Small intestine (tissue), 7 donors: ENCODE results near the gene SYNPO. TPM values are rescaled to one million over a fixed set of nuclear protein-coding genes. Genes with fewer than 3 reads are reported as not detected.

Experiments used
- DNase-seq, 2 donors: peaks; one replicate each; pipeline versions ENCODE4 v3.0.0 to v3.0.0-alpha.2; 2013
- FAIRE-seq: peaks from 2 replicates; lab custom pipeline; 2012; peaks lifted over from hg19 to GRCh38; lab: Jason Lieb, UNC
- H3K27ac ChIP-seq, 3 donors: one replicate each; pipeline ENCODE4 v1.5.1; 2013; ENCODE audit warnings: low read length in 2 of 3, mild to moderate bottlenecking in 2 of 3, control low read depth in 1 of 3, inconsistent platforms in 1 of 3, low read depth in 1 of 3, moderate library complexity in 1 of 3
- H3K27me3 ChIP-seq, 3 donors: one replicate each; pipeline ENCODE4 v1.6.1; 2013; ENCODE audit warnings: low read length in 3 of 3, inconsistent platforms in 1 of 3; ENCODE audit not compliant: control insufficient read depth in 3 of 3, insufficient read depth in 3 of 3
- H3K36me3 ChIP-seq, 3 donors: one replicate each; pipeline ENCODE4 v1.6.1; 2013; ENCODE audit warnings: low read length in 3 of 3, inconsistent platforms in 1 of 3, low read depth in 1 of 3, mild to moderate bottlenecking in 1 of 3, moderate library complexity in 1 of 3; ENCODE audit not compliant: control insufficient read depth in 3 of 3, insufficient read depth in 2 of 3
- H3K4me1 ChIP-seq, 3 donors: one replicate each; pipeline ENCODE4 v1.6.1; 2013; ENCODE audit warnings: low read length in 2 of 3, inconsistent platforms in 1 of 3, low read depth in 1 of 3, mild to moderate bottlenecking in 1 of 3, moderate library complexity in 1 of 3; ENCODE audit not compliant: control insufficient read depth in 3 of 3, insufficient read depth in 2 of 3
- H3K4me3 ChIP-seq, 3 donors: one replicate each; pipeline ENCODE4 v1.5.1; 2013; ENCODE audit warnings: low read length in 3 of 3, control low read depth in 1 of 3, inconsistent platforms in 1 of 3, low read depth in 1 of 3, mild to moderate bottlenecking in 1 of 3, moderate library complexity in 1 of 3
- H3K9me3 ChIP-seq, 2 donors: one replicate each; pipeline ENCODE4 v1.6.1; 2013; ENCODE audit warnings: low read depth in 1 of 2, low read length in 1 of 2; ENCODE audit not compliant: control insufficient read depth in 2 of 2, insufficient read depth in 1 of 2
- WGBS, 3 donors: extraction: QIAGEN DNeasy Blood & Tissue Kit; methylation state at CpG; one replicate each; pipeline ENCODE4 v1.1.7; 2013; 5-methylcytosine and 5-hydroxymethylcytosine counted together
- polyA plus RNA-seq, 4 donors: library from polyadenylated mRNA; stranded (reverse) in 3 of 4; unstranded in 1 of 4; fragments of 200-250 nt in 3 of 4; fragments of 120-200 nt in 1 of 4; gene quantifications; one replicate each; pipeline versions ENCODE4 v1.2.1 to v1.2.3, GENCODE V29; 2013
- donor health status: healthy with polysubstance abuse.
- donor health status: control.
- donor health status: control.
- donor health status: Bipolar disorder and iron deficiency.
- donor health status: healthy.

The SYNPO gene
- polyA plus RNA-seq, 4 donors: 23.2 to 44.0 (median 30.3) TPM

DNA sequence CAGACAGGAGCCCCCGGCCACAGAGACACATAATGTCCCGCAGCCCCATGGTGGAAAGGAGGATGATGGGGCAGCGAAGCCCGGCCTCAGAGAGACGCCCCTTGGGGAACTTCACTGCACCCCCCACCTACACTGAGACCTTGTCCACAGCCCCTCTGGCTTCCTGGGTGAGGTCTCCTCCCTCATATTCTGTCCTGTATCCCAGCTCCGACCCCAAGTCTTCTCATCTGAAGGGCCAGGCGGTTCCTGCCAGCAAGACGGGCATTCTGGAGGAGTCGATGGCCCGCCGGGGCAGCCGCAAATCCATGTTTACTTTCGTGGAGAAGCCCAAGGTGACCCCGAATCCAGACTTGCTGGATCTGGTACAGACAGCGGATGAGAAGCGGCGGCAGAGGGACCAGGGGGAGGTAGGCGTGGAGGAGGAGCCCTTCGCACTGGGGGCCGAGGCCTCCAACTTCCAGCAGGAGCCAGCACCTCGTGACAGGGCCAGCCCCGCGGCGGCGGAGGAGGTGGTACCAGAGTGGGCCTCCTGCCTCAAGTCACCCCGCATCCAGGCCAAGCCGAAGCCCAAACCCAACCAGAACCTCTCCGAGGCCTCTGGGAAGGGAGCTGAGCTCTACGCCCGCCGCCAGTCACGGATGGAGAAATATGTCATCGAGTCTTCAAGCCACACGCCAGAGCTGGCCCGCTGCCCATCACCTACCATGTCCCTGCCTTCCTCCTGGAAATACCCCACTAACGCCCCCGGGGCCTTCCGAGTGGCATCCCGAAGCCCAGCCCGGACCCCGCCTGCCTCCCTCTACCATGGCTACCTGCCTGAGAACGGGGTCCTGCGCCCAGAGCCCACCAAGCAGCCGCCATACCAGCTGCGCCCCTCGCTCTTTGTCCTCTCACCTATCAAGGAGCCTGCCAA lies 8.9 kb downstream of the SYNPO start:
- Histone ChIP-seq H3K4me1 (peaks cover 0 to 11% (median 0%) of the 10 kb centered on the region in 3 donors), H3K27ac (no peak overlapping the region), H3K4me3 (no peak overlapping the region), H3K27me3 (no peaks in the 10 kb centered on the region), H3K9me3 (no peaks in the 10 kb centered on the region), H3K36me3 (peaks cover 0 to 77% (median 5%) of the 10 kb centered on the region in 3 donors)
- no peak for FAIRE-seq
- WGBS, 3 donors: 91 to 94% (median 93%) methylated on average over 44 to 46 of the region's 46 CpGs
- DNase-seq: no peak

DNA sequence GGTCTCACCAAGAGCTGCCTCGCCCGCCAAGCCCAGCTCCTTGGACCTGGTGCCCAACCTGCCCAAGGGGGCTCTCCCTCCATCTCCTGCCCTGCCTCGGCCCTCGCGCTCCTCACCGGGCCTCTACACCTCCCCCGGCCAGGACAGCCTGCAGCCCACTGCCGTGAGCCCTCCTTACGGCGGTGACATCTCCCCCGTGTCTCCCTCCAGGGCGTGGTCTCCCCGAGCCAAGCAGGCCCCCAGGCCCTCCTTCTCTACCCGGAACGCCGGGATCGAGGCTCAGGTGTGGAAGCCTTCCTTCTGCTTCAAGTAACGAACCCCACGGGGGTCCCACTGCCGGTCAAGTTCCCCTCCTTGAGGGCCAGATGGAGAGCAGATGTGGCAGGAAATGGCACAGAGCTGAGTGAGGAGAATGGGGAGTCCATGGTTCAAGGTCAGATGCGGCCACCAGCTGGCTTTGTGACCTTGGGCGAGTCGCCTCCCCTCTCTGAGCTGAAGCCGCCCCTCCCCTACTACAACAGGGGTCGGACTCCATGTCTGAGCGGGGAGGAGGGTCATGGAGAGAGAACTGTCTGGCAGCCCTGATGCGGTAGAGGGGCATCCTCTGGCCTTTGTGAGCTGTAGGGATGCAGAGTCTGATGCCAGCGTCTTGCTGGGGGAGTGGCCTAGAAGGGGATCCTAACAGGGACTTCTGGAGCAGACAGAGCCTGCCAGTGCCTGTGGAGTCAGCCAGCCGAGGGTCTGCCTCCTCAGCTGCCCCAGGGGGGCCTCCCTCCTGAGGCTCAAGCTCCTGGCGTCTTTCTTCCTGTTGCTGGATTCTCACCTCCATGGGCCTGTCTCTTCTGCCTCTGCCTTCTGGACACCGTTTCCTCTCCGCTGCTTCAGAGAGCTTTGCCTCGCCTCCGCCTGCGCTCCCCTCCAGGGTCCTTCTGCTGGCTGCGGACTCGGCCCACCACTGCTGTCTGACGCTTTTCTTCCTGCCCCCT lies 9.9 kb downstream of the SYNPO start:
- FAIRE-seq (no peak), DNase-seq (no peak)
- 85 to 87% (median 85%) methylated on average over 37 to 38 of the region's 38 CpGs for WGBS, 3 donors
- Histone ChIP-seq H3K9me3 (no peaks in the 10 kb centered on the region), H3K4me1 (peaks cover 0 to 2% (median 0%) of the 10 kb centered on the region in 3 donors), H3K27me3 (no peaks in the 10 kb centered on the region), H3K27ac (no peak overlapping the region), H3K36me3 (peaks cover 0 to 72% (median 5%) of the 10 kb centered on the region in 3 donors), H3K4me3 (no peak overlapping the region)

DNA sequence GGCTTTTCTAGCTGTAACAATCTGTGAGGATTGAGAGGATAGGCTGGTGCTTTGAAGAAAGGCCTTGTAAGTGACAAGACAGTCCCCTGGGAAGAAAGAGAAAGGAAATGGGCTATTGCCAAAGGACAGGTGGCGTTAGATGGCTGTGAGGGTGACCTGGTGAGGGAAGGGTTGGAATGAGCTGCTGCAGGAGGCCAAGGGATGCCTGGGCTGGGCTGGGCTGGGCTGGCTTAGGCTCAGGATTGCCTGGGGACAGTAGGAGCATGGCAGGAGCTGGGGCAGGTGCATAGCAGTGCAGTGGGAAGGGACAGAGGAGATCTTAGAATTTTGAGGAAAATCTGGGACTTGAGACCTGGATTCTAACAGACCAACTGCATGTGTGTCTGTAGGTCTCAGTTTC lies 10.9 kb downstream of the SYNPO start:
- Histone ChIP-seq H3K27me3 (no peaks in the 10 kb centered on the region), H3K9me3 (no peaks in the 10 kb centered on the region), H3K4me1 (peaks cover 0 to 3% (median 0%) of the 10 kb centered on the region in 3 donors), H3K4me3 (no peak overlapping the region), H3K27ac (no peak overlapping the region), H3K36me3 (peaks cover 0 to 71% (median 5%) of the 10 kb centered on the region in 3 donors)
- no peak for DNase-seq
- 20 to 64% (median 60%) methylated on average over 1 of the region's 1 CpG for WGBS, 3 donors
- no peak for FAIRE-seq

DNA sequence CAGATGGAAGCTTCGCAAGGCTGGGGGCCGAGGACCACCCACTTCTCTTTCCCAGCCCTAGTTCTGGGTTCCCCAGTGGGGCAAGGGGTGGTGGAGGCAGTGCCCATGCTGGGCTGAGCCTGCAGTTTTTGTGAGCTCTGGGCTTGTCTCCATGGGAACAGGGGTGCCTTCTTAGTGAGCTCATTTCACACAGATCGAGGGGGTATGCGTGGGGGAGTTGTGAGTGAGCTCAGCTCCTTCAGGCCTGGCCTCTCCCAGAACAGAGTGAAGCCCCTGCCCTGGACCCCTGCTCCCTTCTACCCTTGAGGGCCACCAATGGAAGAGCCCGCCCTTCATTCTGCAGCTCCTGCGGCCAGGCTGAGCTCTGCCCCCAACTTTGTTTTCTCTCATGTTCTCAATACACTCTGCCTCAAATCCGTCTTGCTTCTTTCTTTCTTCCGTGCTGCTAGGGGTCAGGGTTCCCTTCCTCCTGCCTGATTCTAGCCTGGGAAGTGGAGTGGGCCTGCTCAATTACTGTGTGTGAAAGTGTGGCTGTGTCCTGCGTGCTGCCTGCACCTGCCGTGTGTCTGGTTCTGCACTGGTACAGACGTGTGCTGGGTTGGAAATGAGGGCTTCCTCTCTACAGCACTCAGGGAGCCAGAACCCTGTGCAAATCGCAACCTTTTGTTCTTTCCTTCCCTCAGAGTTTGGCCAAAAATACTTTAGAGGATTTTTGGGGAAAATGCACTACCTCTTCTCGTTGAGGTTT lies 11.6 kb downstream of the SYNPO start:
- Histone ChIP-seq H3K27me3 (no peaks in the 10 kb centered on the region), H3K36me3 (peaks cover 0 to 71% (median 5%) of the 10 kb centered on the region in 3 donors), H3K4me3 (no peak overlapping the region), H3K27ac (no peak overlapping the region), H3K4me1 (peaks cover 0 to 6% (median 0%) of the 10 kb centered on the region in 3 donors), H3K9me3 (no peaks in the 10 kb centered on the region)
- DNase-seq (no peak), FAIRE-seq (no peak)
- WGBS, 3 donors: 70 to 86% (median 81%) methylated on average over 12 to 13 of the region's 13 CpGs

DNA sequence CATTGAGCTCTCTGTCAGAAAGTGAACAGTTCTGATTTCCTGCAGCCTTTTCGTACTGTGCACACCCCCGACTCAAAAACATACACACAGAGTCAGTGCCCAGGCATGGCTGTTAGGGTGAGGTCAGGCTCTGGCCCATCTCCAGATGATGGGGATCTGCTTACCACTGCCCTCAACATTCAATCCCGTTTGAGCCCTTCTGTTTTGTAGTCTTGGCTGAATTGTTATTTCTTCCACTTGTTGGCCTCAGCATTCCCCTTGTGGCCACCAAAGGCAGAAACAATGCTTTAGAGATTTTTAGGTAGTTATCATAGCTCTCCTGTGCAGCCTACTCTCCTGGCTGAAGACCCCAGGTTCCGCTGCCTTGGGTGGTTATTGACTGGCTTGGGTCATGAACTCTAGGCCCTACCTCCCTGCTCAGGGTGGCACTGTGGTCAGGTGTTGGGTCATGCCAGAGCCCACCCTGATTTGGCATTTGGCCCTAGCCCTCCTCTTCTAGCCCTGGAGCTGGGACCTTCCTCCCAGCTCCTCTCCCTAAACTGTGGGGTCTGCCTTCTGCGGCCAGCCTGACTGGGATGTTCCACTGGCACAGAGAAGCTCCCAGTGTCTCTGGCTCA lies 12.8 kb downstream of the SYNPO start:
- FAIRE-seq: no peak
- Histone ChIP-seq H3K36me3 (peaks cover 0 to 65% (median 5%) of the 10 kb centered on the region in 3 donors), H3K4me1 (peaks cover 0 to 9% (median 0%) of the 10 kb centered on the region in 3 donors), H3K9me3 (no peaks in the 10 kb centered on the region), H3K27ac (peak overlapping the region in 2 of 3 donors; percentile 6 to 15), H3K27me3 (no peaks in the 10 kb centered on the region), H3K4me3 (no peak overlapping the region)
- WGBS, 3 donors: 69 to 75% (median 74%) methylated on average over 5 of the region's 5 CpGs
- no peak for DNase-seq

DNA sequence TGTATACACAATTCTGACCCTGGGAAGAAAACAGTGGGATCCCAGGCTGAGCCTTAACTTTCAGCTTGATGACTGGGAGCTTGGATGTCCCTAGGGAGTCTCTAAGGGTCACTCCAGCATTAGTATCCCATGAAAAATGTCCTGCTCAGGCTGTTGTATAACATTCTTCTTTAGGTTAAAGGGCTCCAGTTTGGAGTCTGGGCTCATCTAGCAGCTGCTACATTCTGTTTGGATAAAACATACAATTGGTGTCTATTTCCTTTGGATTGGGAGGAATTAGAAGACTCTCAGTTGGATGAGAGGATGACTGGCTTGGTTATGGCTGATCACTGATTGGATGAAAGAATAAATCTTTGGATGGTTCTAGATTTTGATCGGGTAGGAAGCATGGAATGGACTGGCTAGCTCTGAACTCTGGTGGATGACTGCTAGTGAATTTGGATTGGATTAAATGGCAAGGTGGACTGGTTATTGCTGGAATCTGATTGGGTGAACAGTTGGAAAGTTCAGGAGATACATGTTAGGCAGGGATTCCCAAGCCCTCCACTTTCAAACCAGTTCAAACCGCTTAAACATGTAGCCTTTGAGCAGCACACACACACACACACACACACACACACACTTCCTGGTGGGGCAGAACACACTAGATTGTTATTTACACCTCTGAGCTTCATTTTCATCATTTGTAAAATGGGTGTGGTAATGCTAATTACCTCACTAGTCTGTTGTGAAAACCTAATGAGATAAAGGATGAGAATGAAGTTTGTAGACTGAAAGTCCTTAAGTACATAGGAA lies 13.5 kb downstream of the SYNPO start:
- Histone ChIP-seq H3K27me3 (no peaks in the 10 kb centered on the region), H3K36me3 (peaks cover 0 to 58% (median 2%) of the 10 kb centered on the region in 3 donors), H3K4me1 (peaks cover 0 to 9% (median 0%) of the 10 kb centered on the region in 3 donors), H3K4me3 (no peak overlapping the region), H3K9me3 (no peaks in the 10 kb centered on the region), H3K27ac (peak overlapping the region in 1 of 3 donors; percentile 51)
- DNase-seq: peak in 1 of 2 donors; percentile 29
- 58 to 77% (median 74%) methylated on average over 2 of the region's 2 CpGs for WGBS, 3 donors
- FAIRE-seq: no peak

DNA sequence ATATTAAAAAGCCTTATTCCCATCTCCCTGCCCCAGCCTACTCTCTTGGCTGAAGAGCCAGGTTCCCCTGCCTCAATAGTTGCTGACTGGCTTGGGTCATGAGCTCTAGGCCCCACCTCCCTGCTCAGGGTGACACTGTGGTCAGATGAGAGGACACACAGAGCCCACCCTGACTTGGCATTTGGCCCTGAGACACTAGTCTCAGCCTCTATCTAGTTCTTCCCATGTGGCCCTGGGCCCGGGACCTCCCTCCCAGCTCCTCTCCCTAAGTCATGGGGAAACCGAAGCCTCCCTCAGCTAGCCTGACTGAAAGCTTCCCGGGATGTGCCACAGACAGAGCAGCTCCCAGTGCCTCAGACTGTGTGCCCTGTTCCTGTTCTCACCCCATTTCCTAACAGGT lies 14.8 kb downstream of the SYNPO start:
- H3K4me3 ChIP-seq: no peak overlapping the region
- H3K27me3 ChIP-seq: no peaks in the 10 kb centered on the region
- H3K36me3 ChIP-seq: peaks cover 0 to 45% (median 0%) of the 10 kb centered on the region in 3 donors
- H3K4me1 ChIP-seq: peaks cover 0 to 9% (median 0%) of the 10 kb centered on the region in 3 donors
- DNase-seq (no peak), FAIRE-seq (no peak)
- no peaks in the 10 kb centered on the region for H3K9me3 ChIP-seq
- no peak overlapping the region for H3K27ac ChIP-seq
- 87 to 96% (median 87%) methylated on average over 3 of the region's 3 CpGs for WGBS, 3 donors
